ENCODE measurements around the gene FZR1. TPM values are rescaled to one million over a fixed set of nuclear protein-coding genes. Genes with fewer than 3 reads are reported as not detected.
A peak's percentile ranks its signal among the peaks of the same experiment; 100 is the strongest.

FZR1 gene
- total RNA-seq, 2 donors from 2014 or later = 51.5 to 64.3 TPM

DNA sequence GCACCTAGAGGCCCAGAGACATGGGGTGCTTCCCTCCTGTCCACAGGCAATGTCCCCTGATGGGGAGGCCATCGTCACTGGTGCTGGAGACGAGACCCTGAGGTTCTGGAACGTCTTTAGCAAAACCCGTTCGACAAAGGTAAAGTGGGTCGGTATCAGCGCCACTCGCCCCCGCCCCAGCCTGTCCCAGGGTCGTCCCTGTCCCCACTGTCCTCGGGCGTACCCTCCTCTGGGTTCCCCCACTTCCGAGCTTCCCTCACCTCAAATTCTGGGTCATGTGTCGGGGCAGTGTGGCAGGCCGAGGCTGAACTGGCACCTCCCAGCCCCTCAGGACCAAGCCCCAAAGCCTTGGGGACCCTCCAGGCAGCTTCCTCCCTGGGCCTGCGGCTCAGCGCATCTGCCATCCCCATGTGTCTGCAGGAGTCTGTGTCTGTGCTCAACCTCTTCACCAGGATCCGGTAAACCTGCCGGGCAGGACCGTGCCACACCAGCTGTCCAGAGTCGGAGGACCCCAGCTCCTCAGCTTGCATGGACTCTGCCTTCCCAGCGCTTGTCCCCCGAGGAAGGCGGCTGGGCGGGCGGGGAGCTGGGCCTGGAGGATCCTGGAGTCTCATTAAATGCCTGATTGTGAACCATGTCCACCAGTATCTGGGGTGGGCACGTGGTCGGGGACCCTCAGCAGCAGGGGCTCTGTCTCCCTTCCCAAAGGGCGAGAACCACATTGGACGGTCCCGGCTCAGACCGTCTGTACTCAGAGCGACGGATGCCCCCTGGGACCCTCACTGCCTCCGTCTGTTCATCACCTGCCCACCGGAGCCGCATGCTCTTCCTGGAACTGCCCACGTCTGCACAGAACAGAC, 28.5 kb downstream of the FZR1 start:
- H3K27ac Mint-ChIP-seq = no peak overlapping the region
- ATAC-seq (replicated peaks) = no peak
- H3K36me3 Mint-ChIP-seq (ENCODE audit: low read depth) = peaks cover 27% of the 10 kb centered on the region
- no peaks in the 10 kb centered on the region for H3K27me3 Mint-ChIP-seq
- no peaks in the 10 kb centered on the region for H3K9me3 Mint-ChIP-seq
- no peaks in the 10 kb centered on the region for H3K4me1 Mint-ChIP-seq
- H3K4me3 Mint-ChIP-seq = no peak overlapping the region

DNA sequence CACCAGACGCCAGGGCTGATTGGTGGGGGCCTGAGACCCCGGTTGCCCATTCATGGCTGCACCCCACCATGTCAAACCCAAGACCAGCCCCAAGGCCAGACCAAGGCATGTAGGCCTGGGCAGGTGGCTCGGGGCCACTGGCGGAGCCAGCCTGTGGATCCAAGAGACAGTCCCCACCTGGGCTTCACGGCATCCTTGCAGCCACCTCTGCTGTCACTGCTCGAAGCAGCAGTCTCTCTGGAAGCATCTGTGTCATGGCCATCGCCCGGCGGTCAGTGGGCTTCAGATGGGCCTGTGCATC, 29.1 kb downstream of the FZR1 start:
- Mint-ChIP-seq H3K27me3 (no peaks in the 10 kb centered on the region), H3K4me1 (no peaks in the 10 kb centered on the region), H3K36me3 (ENCODE audit: low read depth) (peaks cover 27% of the 10 kb centered on the region), H3K27ac (no peak overlapping the region), H3K9me3 (no peaks in the 10 kb centered on the region), H3K4me3 (no peak overlapping the region)
- ATAC-seq (replicated peaks) = no peak

DNA sequence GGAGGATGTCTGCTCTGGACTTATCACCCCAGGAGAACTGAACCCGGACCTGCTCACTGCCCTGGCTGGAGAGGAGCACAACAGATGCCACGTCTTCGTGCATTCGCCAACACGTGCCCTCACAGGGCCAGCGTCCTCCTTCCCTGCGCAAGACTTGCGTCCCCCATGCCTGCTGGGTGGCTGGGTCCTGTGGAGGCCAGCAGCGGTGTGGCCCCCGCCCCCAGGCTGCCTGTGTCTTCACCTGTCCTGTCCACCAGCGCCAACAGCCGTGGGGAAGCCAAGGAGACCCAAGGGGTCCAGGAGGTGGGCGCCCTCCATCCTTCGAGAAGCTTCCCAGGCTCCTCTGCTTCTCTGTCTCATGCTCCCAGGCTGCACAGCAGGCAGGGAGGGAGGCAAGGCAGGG, 29.5 kb downstream of the FZR1 start:
- Mint-ChIP-seq H3K36me3 (ENCODE audit: low read depth) (peaks cover 27% of the 10 kb centered on the region), H3K27me3 (no peaks in the 10 kb centered on the region), H3K4me1 (no peaks in the 10 kb centered on the region), H3K4me3 (no peak overlapping the region), H3K27ac (no peak overlapping the region), H3K9me3 (no peaks in the 10 kb centered on the region)
- ATAC-seq (replicated peaks) = no peak

DNA sequence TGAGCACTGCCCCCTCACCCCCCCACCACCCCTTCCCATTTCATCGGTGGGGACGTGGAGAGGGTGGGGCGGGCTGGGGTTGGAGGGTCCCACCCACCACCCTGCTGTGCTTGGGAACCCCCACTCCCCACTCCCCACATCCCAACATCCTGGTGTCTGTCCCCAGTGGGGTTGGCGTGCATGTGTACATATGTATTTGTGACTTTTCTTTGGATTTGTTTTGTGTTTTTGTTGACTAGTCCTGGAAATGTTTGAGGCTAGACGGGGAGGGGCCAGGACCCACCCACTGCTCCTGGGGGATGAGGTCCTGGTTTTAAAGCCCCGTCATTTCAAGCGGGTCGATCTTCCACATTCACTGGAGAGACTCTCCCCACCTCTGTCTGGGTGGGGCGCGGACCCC, 29.9 kb downstream of the FZR1 start:
- Mint-ChIP-seq H3K4me1 (no peaks in the 10 kb centered on the region), H3K27me3 (no peaks in the 10 kb centered on the region), H3K4me3 (no peak overlapping the region), H3K36me3 (ENCODE audit: low read depth) (peaks cover 27% of the 10 kb centered on the region), H3K27ac (no peak overlapping the region), H3K9me3 (no peaks in the 10 kb centered on the region)
- ATAC-seq (replicated peaks) = no peak

DNA sequence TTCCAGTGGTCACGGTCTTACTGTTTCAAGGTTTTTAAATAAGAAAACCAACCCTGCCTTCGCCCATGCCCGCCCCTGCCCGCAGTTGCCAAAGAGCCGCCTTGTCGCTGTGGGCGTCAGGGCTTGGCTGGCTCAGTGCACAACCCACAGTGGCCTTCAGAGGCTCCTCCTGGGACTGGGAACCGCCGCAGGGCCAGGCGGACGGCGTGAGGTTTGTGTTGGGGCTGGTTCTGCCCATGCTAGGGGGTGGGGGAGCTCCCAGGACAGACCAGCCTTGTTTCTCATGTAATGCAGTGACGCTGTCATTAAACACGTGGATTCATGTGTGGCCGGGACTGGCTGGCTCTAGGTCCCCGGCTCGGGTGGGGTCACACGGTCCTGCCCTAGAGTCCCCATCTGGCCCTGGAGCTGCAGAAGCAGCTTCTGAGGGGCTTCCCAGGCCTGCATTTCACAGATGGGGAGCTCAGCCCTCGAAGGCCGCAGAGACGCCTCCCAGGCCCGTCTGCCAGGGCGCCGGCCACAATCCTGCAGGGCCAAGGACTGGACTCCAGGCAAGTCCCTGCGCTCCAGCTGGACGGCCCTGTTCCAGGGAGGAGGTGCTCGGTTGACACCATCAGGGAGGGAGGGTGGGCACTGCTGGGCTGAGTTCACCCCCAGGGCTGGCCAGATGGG, 30.5 kb downstream of the FZR1 start:
- H3K36me3 Mint-ChIP-seq (ENCODE audit: low read depth) = peaks cover 27% of the 10 kb centered on the region
- no peak overlapping the region for H3K4me3 Mint-ChIP-seq
- no peaks in the 10 kb centered on the region for H3K9me3 Mint-ChIP-seq
- no peaks in the 10 kb centered on the region for H3K4me1 Mint-ChIP-seq
- no peak for ATAC-seq (replicated peaks)
- no peaks in the 10 kb centered on the region for H3K27me3 Mint-ChIP-seq
- no peak overlapping the region for H3K27ac Mint-ChIP-seq

DNA sequence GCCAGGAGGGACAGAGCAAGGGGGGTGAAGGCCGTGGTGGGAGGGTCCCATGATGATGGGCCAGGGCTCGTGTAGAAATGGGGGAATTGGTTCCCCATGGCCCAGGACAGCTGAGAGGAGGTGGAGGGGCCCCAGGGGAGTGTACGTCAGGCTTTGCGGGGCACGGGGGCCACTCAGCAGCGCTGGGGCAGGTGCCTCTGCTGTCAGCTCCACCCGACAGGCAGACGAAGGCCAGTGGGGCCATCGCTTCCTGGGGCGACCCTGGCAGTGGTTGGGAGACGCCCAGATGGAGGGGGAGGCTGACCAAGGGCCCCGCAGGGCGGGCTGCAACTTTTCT, 31.0 kb downstream of the FZR1 start:
- no peak for ATAC-seq (replicated peaks)
- Mint-ChIP-seq H3K27me3 (no peaks in the 10 kb centered on the region), H3K9me3 (no peaks in the 10 kb centered on the region), H3K36me3 (ENCODE audit: low read depth) (peaks cover 27% of the 10 kb centered on the region), H3K4me1 (no peaks in the 10 kb centered on the region), H3K27ac (no peak overlapping the region), H3K4me3 (no peak overlapping the region)

DNA sequence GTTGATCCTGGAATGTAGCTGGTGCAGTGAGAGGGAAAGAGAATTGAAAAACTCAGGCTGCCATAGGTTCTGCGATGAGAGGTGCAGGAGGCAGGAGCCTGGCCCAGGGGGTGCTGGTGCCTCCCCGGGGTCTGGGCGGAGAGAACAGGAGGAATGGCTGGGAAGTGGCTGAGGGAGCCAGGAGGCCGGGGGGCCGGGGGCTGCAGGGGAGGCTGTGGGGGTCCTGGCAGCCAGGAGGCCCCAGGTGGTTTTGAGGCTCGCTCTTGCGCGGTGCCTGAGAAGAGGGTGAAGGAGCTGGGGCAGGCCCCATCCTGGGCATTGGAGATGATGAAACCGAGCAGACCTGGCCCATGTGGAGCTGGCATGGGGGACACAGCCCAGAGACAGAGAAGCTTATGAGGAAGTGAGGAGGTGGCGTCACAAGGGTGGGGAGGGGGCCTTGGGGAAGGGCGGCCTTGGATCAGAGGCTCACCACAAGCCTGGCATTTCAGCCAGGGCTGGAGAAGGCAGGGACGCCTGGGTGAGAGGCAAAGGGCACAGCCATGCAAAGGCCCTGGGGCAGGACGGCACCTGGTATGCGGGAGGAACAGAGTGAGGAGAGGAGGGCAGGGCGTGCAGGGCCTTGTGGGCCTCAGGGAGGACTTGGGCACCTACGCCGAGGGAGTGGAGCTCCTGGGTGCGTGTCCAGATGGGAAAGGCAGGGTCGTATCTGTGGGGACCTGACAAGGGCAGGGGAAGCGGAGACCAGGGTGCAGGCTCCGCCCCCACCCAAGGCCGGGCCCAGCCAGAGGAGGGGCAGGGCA, 31.5 kb downstream of the FZR1 start:
- no peaks in the 10 kb centered on the region for H3K27me3 Mint-ChIP-seq
- no peak overlapping the region for H3K27ac Mint-ChIP-seq
- H3K4me3 Mint-ChIP-seq = no peak overlapping the region

DNA sequence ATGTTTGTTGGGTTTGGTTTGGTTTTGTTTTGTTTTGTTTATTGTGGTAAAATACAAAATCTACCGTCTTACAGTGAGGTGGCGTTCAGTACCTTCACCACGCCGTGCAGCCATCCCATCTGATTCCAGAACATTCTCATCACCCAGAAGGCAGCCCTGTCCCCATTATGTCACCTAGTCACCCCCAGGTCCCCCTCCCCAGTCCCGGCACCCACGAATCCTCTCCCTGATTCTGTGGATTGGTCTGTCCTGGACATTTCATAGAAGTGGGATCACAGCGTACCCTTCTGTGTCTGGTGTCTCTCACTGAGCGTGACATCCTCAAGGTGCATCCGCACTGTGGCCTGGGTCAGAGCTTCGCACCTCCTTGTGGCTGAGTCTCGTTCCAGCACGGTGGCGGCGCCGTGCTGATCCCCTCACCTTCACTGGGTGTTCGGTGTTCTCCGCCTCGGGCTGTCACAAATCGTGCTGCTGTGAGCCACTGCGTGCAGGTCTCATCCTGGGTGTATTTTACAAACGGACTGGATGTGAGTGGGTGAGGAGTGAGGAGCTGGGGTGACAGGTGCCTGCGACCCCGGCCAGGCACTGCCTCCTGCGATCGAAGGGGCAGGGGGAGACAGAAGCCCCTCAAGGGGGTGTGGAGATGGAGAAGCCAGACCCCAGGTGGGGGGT, 32.3 kb downstream of the FZR1 start:
- H3K27me3 Mint-ChIP-seq = no peaks in the 10 kb centered on the region
- H3K9me3 Mint-ChIP-seq = no peaks in the 10 kb centered on the region
- no peak overlapping the region for H3K27ac Mint-ChIP-seq
- peaks cover 21% of the 10 kb centered on the region for H3K36me3 Mint-ChIP-seq (ENCODE audit: low read depth)
- no peak for ATAC-seq (replicated peaks)
- H3K4me3 Mint-ChIP-seq = no peak overlapping the region
- H3K4me1 Mint-ChIP-seq = no peaks in the 10 kb centered on the region

More for the DNA sequence above, 31.5 kb downstream of the FZR1 start:
- Mint-ChIP-seq H3K4me1 (no peaks in the 10 kb centered on the region), H3K36me3 (ENCODE audit: low read depth) (peaks cover 27% of the 10 kb centered on the region), H3K9me3 (no peaks in the 10 kb centered on the region)
- ATAC-seq (replicated peaks) = peak; percentile 22

DNA sequence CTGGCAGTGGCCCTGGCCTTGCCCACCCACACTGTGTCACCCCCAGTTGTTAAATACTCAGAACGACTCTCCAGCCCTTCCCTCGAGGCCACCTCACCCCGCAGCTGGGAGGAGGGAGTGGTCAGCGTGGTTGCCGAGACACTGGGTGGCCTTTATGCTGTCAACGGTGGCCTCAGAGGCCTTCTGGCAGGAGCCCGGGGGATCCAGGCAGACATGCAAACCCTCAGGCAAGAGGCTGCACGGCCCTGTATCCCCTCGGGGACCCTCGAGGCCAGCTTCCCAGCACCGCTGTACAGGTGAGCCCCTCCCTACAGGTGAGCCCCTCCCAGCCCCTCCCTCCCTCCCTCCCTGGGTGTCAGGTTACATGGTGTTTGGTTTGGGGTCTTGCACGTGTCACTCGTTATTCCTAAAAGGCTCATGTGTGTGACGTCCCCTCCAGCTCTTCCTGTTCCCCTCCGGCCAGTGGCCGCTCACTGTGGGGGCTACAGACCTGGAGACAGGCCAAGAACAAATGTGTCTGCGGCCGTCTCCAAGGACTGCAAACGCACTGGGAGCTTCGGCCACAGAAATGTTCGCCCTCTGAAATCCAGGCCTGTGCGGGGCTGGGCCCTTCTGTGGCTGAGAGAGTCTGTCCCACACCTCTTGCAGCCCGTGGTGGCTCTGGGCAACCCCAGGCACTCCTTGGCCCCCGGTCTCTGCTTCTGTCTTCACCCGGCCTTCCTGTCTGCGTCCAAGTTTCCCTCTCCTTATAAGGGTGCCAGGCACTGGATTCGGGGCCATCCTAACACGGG, 33.0 kb downstream of the FZR1 start, which contains the start of gene TEKTIP1:
Gene TEKTIP1 (plus strand): TSS at position 210 of the 791 bp plus-strand sequence. CDS start 4 bp downstream, at position 214.
- Mint-ChIP-seq H3K4me1 (no peaks in the 10 kb centered on the region), H3K27me3 (no peaks in the 10 kb centered on the region), H3K9me3 (no peaks in the 10 kb centered on the region)

DNA sequence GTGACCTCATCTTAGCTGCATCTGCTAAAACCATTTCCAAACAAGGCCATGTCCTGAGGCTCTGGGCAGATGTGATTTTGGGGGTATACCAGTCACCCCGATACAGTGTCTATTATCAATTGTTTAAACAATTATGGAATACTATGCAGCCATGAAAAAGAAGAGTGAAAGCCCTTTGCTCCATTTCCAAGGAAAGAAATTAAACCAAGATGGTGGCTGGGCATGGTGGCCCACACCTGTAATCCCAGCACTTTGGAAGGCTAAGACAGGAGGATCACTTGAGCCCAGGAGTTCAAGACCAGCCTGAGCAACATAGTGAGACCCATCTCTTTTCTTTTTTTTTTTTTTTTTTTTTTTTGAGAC, 33.6 kb downstream of the FZR1 start:
- Mint-ChIP-seq H3K36me3 (ENCODE audit: low read depth) (peaks cover 8% of the 10 kb centered on the region), H3K27ac (no peak overlapping the region), H3K4me1 (no peaks in the 10 kb centered on the region), H3K27me3 (no peaks in the 10 kb centered on the region), H3K9me3 (no peaks in the 10 kb centered on the region), H3K4me3 (no peak overlapping the region)
- ATAC-seq (replicated peaks) = no peak

More for the DNA sequence above, 33.0 kb downstream of the FZR1 start, which contains the start of gene TEKTIP1:
- Mint-ChIP-seq H3K27ac (no peak within 1 kb of the TSS), H3K36me3 (ENCODE audit: low read depth) (peaks cover 14% of the 10 kb centered on the region), H3K4me3 (no peak within 1 kb of the TSS)
- no peak for ATAC-seq (replicated peaks)

DNA sequence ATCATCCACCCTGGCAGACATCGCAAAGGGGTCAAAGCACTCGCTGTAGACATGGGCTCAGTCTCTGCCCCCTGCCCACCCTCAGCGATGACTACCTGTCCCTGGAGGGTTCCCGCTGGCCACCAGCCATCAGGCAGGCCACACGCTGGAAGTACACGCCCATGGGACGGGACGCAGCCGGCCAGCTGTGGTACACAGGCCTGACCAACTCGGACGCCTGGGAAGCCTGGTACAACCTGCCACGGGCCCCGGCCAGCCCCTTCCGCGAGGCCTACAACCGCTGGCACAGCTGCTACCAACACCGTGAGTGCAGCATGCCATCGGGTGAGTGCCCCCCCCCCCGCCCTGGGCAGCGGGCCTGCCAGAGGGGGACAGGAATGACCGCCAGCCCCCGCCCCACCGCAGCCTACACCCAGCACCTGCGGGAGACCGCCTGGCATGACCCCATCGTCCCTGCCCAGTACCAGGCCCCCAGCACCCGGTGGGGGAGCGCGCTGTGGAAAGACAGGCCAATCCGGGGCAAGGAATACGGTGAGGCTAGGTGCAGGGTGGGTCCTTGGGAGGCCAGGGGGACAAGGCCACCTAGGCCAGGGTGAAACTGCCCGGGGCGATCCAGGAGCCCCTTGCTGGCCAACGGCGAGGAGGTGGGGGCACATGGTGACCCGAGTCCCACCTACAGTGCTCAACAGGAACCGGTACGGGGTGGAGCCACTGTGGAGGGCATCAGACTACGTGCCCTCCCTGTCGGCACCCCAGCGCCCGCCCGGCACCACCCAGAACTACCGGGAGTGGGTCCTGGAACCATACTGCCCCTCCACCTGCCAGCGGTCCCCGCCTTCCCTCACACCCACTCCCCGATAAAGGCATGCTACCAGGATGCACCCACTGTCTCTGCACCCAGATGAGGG, 37.3 kb downstream of the FZR1 start:
- Mint-ChIP-seq H3K9me3 (no peaks in the 10 kb centered on the region), H3K4me3 (no peak overlapping the region), H3K4me1 (peaks cover 5% of the 10 kb centered on the region), H3K36me3 (ENCODE audit: low read depth) (peaks cover 13% of the 10 kb centered on the region), H3K27ac (no peak overlapping the region), H3K27me3 (no peaks in the 10 kb centered on the region)
- ATAC-seq (replicated peaks) = no peak

DNA sequence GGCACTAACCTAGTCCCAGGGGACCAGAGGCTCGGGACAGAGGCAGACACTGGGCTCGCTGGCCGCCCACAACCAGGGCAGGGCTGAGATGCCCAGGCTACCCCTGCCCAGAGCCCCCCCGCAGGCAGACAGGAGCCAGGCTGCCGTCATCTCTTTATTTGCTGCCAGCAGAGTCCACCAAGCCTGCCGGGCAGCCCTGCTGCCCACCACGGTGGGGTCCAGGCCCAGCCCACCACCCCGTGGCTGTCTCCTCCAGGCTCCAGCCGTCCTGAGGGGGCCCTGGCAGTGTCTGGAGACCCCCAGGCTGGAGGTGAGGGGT, 37.9 kb downstream of the FZR1 start:
- H3K36me3 Mint-ChIP-seq (ENCODE audit: low read depth) = peaks cover 13% of the 10 kb centered on the region
- no peak overlapping the region for H3K4me3 Mint-ChIP-seq
- H3K4me1 Mint-ChIP-seq = peaks cover 5% of the 10 kb centered on the region
- ATAC-seq (replicated peaks) = no peak
- H3K27me3 Mint-ChIP-seq = no peaks in the 10 kb centered on the region
- no peaks in the 10 kb centered on the region for H3K9me3 Mint-ChIP-seq
- no peak overlapping the region for H3K27ac Mint-ChIP-seq
